K562 (cell line): ENCODE measurements around the gene CECR2. TPM values are rescaled to one million over a fixed set of nuclear protein-coding genes. Genes with fewer than 3 reads are reported as not detected.
A peak's percentile ranks its signal among the peaks of the same experiment; 100 is the strongest.

Experiments used
- ATAC-seq: fragments of 200-7000 bp; cut with Tn5 transposase; 3 replicates; pipeline ENCODE4 v1.9.1; 2020; ENCODE audit warnings: moderate library complexity
- BruUV-seq: library from RNA; stranded (reverse); fragments of 400-500 nt; replicated peaks from 2 replicates; lab custom pipeline; 2021; lab: Mats Ljungman, UMichigan
- CTCF ChIA-PET: fragments of 300-600 bp; formaldehyde crosslinking; extraction: SDS; loops from one replicate; lab custom pipeline; 2021; ENCODE audit warnings: low intra/inter-chr PET ratio; lab: Yijun Ruan, JAX
- POLR2A ChIA-PET: fragments of 300-600, 350-650 bp; sonication (Branson Sonifier 250); formaldehyde crosslinking; extraction: SDS; loops from one replicate; lab custom pipeline; 2021; ENCODE audit warnings: antibody characterized with exemption, inconsistent platforms; lab: Yijun Ruan, JAX
- DNase-seq, 4 experiments: peaks; one replicate each; pipeline versions ENCODE4 v3.0.0 to v3.0.0-alpha.2; 2011 to 2018; ENCODE audit warnings: low spot score in 3 of 4, mixed read lengths in 3 of 4; ENCODE audit errors: extremely low read depth in 1 of 4
- FAIRE-seq: peaks from 2 replicates; lab custom pipeline; 2011; peaks lifted over from hg19 to GRCh38; lab: Jason Lieb, UNC
- H2AFZ ChIP-seq: 2 replicates; pipeline ENCODE4 v1.6.0; 2011; ENCODE audit warnings: low read depth, low read length, control low read depth, inconsistent platforms
- H3K27ac ChIP-seq: fragments of 200-600 bp; 3 replicates; pipeline ENCODE4 v1.8.0; 2011; ENCODE audit warnings: low read depth, mild to moderate bottlenecking, control low read depth, inconsistent platforms, low read length, moderate library complexity, mixed read lengths; ENCODE audit errors: extremely low read depth
- H3K27me3 ChIP-seq, 2 experiments: fragments of 300-600 bp in 1 of 2; 2 replicates in 1 of 2; 3 replicates in 1 of 2; pipeline versions ENCODE4 v1.6.0 to v1.8.0; 2011; ENCODE audit warnings: inconsistent platforms in 2 of 2, low read length in 2 of 2, mild to moderate bottlenecking in 1 of 2, mixed read lengths in 1 of 2, moderate library complexity in 1 of 2; ENCODE audit not compliant: control insufficient read depth in 2 of 2, insufficient read depth in 2 of 2
- H3K36me3 ChIP-seq: fragments of 300-600 bp; 3 replicates; pipeline ENCODE4 v1.8.0; 2011; ENCODE audit warnings: mild to moderate bottlenecking, low read length, inconsistent platforms; ENCODE audit not compliant: control insufficient read depth, insufficient read depth
- H3K4me1 ChIP-seq, 2 experiments: fragments of 200-600 bp in 1 of 2; replicated peaks in 1 of 2; 2 replicates in 1 of 2; 3 replicates in 1 of 2; pipeline versions ENCODE4 v1.5.1 to v1.8.0; 2011; ENCODE audit warnings: inconsistent platforms in 2 of 2, low read length in 2 of 2, mild to moderate bottlenecking in 1 of 2, mixed read lengths in 1 of 2, moderate library complexity in 1 of 2; ENCODE audit not compliant: control insufficient read depth in 2 of 2, insufficient read depth in 2 of 2
- H3K4me2 ChIP-seq: 2 replicates; pipeline ENCODE4 v1.6.1; 2011; ENCODE audit warnings: low read length, control low read depth, inconsistent platforms, mixed read lengths; ENCODE audit not compliant: insufficient read depth
- H3K4me3 ChIP-seq: fragments of 200-600 bp; sonication (generic), shearing (Covaris generic); 2 replicates; pipeline ENCODE4 v1.5.1; 2016; ENCODE audit warnings: control low read depth, inconsistent platforms
- H3K79me2 ChIP-seq: fragments of 200-600 bp; 3 replicates; pipeline ENCODE4 v1.8.0; 2011; ENCODE audit warnings: low read length, inconsistent platforms; ENCODE audit not compliant: control insufficient read depth, insufficient read depth
- H3K9ac ChIP-seq, 2 experiments: 2 replicates each; pipeline versions ENCODE4 v1.6.0 to v1.6.1; 2011; ENCODE audit warnings: low read depth in 2 of 2, low read length in 2 of 2, control low read depth in 1 of 2, inconsistent platforms in 1 of 2, mild to moderate bottlenecking in 1 of 2, mixed read lengths in 1 of 2; ENCODE audit not compliant: insufficient read depth in 1 of 2
- H3K9me1 ChIP-seq: one replicate; pipeline ENCODE4 v1.6.0; 2011; ENCODE audit warnings: inconsistent platforms, mild to moderate bottlenecking, low read length, moderate library complexity; ENCODE audit not compliant: control insufficient read depth, insufficient read depth
- H3K9me3 ChIP-seq: replicated peaks from 2 replicates; pipeline ENCODE4 v1.5.1; 2011; ENCODE audit warnings: low read depth, low read length, inconsistent platforms; ENCODE audit not compliant: control insufficient read depth, insufficient read depth
- H4K20me1 ChIP-seq: replicated peaks from 2 replicates; pipeline ENCODE4 v1.6.1; 2011; ENCODE audit warnings: low read length, inconsistent platforms, mixed read lengths; ENCODE audit not compliant: control insufficient read depth, insufficient read depth
- CHD2 ChIP-seq: IDR thresholded peaks from 2 replicates; pipeline ENCODE4 v1.6.1; 2011; ENCODE audit warnings: low read depth, low read length
- GTF2F1 ChIP-seq: IDR thresholded peaks from 2 replicates; pipeline ENCODE4 v1.6.1; 2011; ENCODE audit warnings: low read depth, low read length, improper control_type of control experiment
- HEY1 ChIP-seq: fragments of 250-450 bp; sonication (Bioruptor Pico); IDR thresholded peaks from 2 replicates; pipeline ENCODE4 v1.5.0; 2020; ENCODE audit warnings: mild to moderate bottlenecking, moderate library complexity, borderline replicate concordance
- NFRKB ChIP-seq: fragments of 450-650 bp; IDR thresholded peaks from 2 replicates; pipeline ENCODE4 v1.6.1; 2016; ENCODE audit warnings: low read depth
- NR2C2 ChIP-seq, 2 experiments: fragments of 200-800 bp in 1 of 2; sonication (Bioruptor generic) in 1 of 2; sonication (generic) in 1 of 2; formaldehyde crosslinking in 1 of 2; IDR thresholded peaks; 2 replicates each; pipeline versions ENCODE4 v1.6.1 to v1.8.0; 2016 to 2022; ENCODE audit warnings: mild to moderate bottlenecking in 1 of 2, missing compliant biosample characterization in 1 of 2, missing genetic modification characterization in 1 of 2, missing genetic modification reagents in 1 of 2
- PTBP1 ChIP-seq: fragments of 200-400 bp; formaldehyde crosslinking; IDR thresholded peaks from 2 replicates; pipeline ENCODE4 v1.6.1; 2017; ENCODE audit warnings: low read depth, low read length
- SIRT6 ChIP-seq: IDR thresholded peaks from one replicate; pipeline ENCODE4 v1.6.1; 2012; ENCODE audit warnings: low read depth, mild to moderate bottlenecking, control low read depth, inconsistent platforms, low read length, moderate library complexity
- SMARCB1 ChIP-seq: IDR thresholded peaks from 2 replicates; pipeline ENCODE4 v1.6.1; 2011; ENCODE audit warnings: improper control_type of control experiment, low read depth; ENCODE audit not compliant: insufficient read length
- TBL1XR1 ChIP-seq, 2 experiments: IDR thresholded peaks; 2 replicates each; pipeline ENCODE4 v1.6.1; 2012; ENCODE audit warnings: improper control_type of control experiment in 2 of 2, low read length in 2 of 2, mild to moderate bottlenecking in 1 of 2
- TCF7L2 ChIP-seq: fragments of 150-350 bp; IDR thresholded peaks from 2 replicates; pipeline ENCODE4 v1.6.1; 2016; ENCODE audit warnings: low read depth, mild to moderate bottlenecking, low read length, moderate library complexity
- ZNF140 ChIP-seq: fragments of 250-450 bp; sonication (Bioruptor Pico); IDR thresholded peaks from 2 replicates; pipeline ENCODE4 v1.8.0; 2021; ENCODE audit warnings: moderate library complexity, mild to moderate bottlenecking, inconsistent platforms
- ZNF384 ChIP-seq: IDR thresholded peaks from 2 replicates; pipeline ENCODE4 v1.6.1; 2012; ENCODE audit warnings: low read depth, low read length, improper control_type of control experiment
- ZNF717 ChIP-seq: fragments of 250-450 bp; sonication (Bioruptor Pico); IDR thresholded peaks from 2 replicates; pipeline ENCODE4 v1.5.0; 2021
- WGBS: fragments of 100-300 bp; shearing (Covaris generic); methylation state at CpG from one replicate; pipeline ENCODE4 v1.1.6; 2016; ENCODE audit warnings: low coverage, mixed read lengths; ENCODE audit not compliant: insufficient coverage; ENCODE audit errors: missing lambda C conversion rate; 5-methylcytosine and 5-hydroxymethylcytosine counted together
- in situ Hi-C: fragments of 300-500 bp; cut with MboI; formaldehyde crosslinking; loops from 4 replicates; pipeline ENCODE4 v1.15.0; 2018; ENCODE audit warnings: inconsistent platforms, mixed read lengths
- intact Hi-C: fragments of 100-400 bp; cut with micrococcal nuclease; formaldehyde crosslinking; loops from 2 replicates; pipeline ENCODE4 v1.14.2; 2022
- polyA plus RNA-seq, 8 experiments: library from polyadenylated mRNA; depleted of rRNA in 4 of 8; stranded (reverse) in 5 of 8; unstranded in 3 of 8; fragments of >200 nt; fragmentation: Nextera tagmentation in 2 of 8; fragmentation: Illumina TruSeq in 1 of 8; extraction: Ambion mirVana in 2 of 8; extraction: Trizol in 1 of 8; gene quantifications; 2 replicates each; pipeline versions ENCODE4 v1.2.1 to v1.2.3, GENCODE V29; 2011 to 2014; ENCODE audit warnings: inconsistent platforms in 1 of 8, missing spikeins in 1 of 8
- total RNA-seq, 7 experiments: library from RNA; depleted of rRNA in 6 of 7; stranded (reverse); fragments of >200 nt in 6 of 7; fragmentation: Illumina TruSeq in 2 of 7; extraction: Trizol in 2 of 7; gene quantifications; 2 replicates each; pipeline versions ENCODE4 v1.2.1 to v1.2.3, GENCODE V29; 2011 to 2021; ENCODE audit warnings: low replicate concordance in 1 of 7
- TF ChIP-seq, protein P1 (sequence below): fragments of 450-650 bp; IDR thresholded peaks from one replicate; pipeline ENCODE4 v1.6.1; 2018; ENCODE audit warnings: mild to moderate bottlenecking, moderate library complexity; ENCODE audit not compliant: partially characterized antibody
- TF ChIP-seq, protein P2 (sequence below): fragments of 250-450 bp; sonication (Bioruptor Pico); IDR thresholded peaks from 2 replicates; pipeline ENCODE4 v1.6.1; 2021; ENCODE audit warnings: mild to moderate bottlenecking
- TF ChIP-seq, protein P3 (sequence below): fragments of 250-450 bp; sonication (Bioruptor Pico); IDR thresholded peaks from 2 replicates; pipeline ENCODE4 v1.9.0; 2021; ENCODE audit warnings: mild to moderate bottlenecking, inconsistent platforms
- TF ChIP-seq, protein P4 (sequence below), 2 experiments: fragments of 450-650 bp; conservative IDR thresholded peaks; 2 replicates each; pipeline ENCODE4 v1.6.1; 2017; ENCODE audit warnings: mild to moderate bottlenecking in 2 of 2, moderate library complexity in 2 of 2

The CECR2 gene
- total and polyA plus RNA-seq, 9 of the 15 experiments (the other 6 are each of a cell fraction or from before 2014, with no cell fraction given) = 0.01 to 1.00 (median 0.27) TPM

DNA sequence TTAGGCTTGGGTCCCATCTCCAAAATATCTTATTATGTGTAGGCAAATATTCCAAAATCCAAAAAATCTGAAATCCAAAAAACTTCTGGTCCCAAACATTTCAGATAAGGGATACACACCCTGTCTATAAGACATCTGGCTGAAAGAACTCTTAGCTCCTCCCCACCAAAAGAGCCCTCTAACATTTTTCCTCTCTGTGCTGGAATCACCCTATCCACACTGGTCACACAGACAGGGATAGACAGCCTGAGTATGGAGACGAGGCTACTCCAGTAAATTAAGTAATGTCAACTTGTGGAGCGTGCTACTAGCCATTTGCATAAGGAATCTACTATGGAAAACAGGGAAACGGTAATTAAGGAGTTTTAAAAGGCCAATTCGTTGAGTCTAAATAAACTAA is 234.4 kb downstream of the CECR2 start:
- ChIA-PET POLR2A (interaction anchor here (0.6 to 0.9 kb wide), 3 partner anchors 15 to 265 kb away, joined by 3 to 5 read pairs (median 4); no protein-coding TSS in a partner anchor), CTCF (no interaction called here)
- no peaks in the 10 kb centered on the region; a peak in 1 of 5 replicates for H3K4me1 ChIP-seq
- no peaks in the 10 kb centered on the region for H4K20me1 ChIP-seq
- BruUV-seq = no TSS peak
- no peaks in the 10 kb centered on the region for H3K9me1 ChIP-seq
- WGBS = 94% methylated on average over 4 of the region's 4 CpGs
- H3K27me3 ChIP-seq = no peaks in the 10 kb centered on the region
- peaks cover 74% of the 10 kb centered on the region for H3K36me3 ChIP-seq
- H3K9me3 ChIP-seq = no peaks in the 10 kb centered on the region
- no peak overlapping the region for H3K4me3 ChIP-seq
- no peak overlapping the region for H3K27ac ChIP-seq
- no peak overlapping the region for H3K9ac ChIP-seq
- H2AFZ ChIP-seq = no peak overlapping the region
- H3K79me2 ChIP-seq = peaks cover 19% of the 10 kb centered on the region; the same call in 2 of the 3 replicates
- FAIRE-seq (no peak), DNase-seq (no peak), ATAC-seq (0 out of 3 replicates have a peak, but pooled peaks have one; percentile 22)
- in situ Hi-C loops (no loop called here), intact Hi-C loops (no loop called here)
- H3K4me2 ChIP-seq = no peak overlapping the region
- TF ChIP-seq SIRT6 (no peak), NFRKB (no peak), TCF7L2 (no peak), ZNF140 (CRISPR knock-in tag) (no peak), ZNF717 (CRISPR knock-in tag) (no peak), GTF2F1 (no peak), ZNF384 (no peak), HEY1 (CRISPR knock-in tag) (no peak), CHD2 (no peak), SMARCB1 (no peak), NR2C2 (CRISPR knock-in tag; IDR thresholded peaks at IDR 0.05) (no peak), NR2C2 (tag; IDR thresholded peaks at IDR 0.05) (no peak), TBL1XR1 (IDR thresholded peaks at IDR 0.05; ENCODE audit: low read length in 2 of 2) (no peak), PTBP1 (no peak)
- TF ChIP-seq, protein P1, sequence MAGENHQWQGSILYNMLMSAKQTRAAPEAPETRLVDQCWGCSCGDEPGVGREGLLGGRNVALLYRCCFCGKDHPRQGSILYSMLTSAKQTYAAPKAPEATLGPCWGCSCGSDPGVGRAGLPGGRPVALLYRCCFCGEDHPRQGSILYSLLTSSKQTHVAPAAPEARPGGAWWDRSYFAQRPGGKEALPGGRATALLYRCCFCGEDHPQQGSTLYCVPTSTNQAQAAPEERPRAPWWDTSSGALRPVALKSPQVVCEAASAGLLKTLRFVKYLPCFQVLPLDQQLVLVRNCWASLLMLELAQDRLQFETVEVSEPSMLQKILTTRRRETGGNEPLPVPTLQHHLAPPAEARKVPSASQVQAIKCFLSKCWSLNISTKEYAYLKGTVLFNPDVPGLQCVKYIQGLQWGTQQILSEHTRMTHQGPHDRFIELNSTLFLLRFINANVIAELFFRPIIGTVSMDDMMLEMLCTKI = no peak
- TF ChIP-seq, protein P2, sequence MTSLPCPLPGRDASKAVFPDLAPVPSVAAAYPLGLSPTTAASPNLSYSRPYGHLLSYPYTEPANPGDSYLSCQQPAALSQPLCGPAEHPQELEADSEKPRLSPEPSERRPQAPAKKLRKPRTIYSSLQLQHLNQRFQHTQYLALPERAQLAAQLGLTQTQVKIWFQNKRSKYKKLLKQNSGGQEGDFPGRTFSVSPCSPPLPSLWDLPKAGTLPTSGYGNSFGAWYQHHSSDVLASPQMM = no peak
- TF ChIP-seq, protein P3, sequence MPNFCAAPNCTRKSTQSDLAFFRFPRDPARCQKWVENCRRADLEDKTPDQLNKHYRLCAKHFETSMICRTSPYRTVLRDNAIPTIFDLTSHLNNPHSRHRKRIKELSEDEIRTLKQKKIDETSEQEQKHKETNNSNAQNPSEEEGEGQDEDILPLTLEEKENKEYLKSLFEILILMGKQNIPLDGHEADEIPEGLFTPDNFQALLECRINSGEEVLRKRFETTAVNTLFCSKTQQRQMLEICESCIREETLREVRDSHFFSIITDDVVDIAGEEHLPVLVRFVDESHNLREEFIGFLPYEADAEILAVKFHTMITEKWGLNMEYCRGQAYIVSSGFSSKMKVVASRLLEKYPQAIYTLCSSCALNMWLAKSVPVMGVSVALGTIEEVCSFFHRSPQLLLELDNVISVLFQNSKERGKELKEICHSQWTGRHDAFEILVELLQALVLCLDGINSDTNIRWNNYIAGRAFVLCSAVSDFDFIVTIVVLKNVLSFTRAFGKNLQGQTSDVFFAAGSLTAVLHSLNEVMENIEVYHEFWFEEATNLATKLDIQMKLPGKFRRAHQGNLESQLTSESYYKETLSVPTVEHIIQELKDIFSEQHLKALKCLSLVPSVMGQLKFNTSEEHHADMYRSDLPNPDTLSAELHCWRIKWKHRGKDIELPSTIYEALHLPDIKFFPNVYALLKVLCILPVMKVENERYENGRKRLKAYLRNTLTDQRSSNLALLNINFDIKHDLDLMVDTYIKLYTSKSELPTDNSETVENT (CRISPR knock-in tag) = no peak
- TF ChIP-seq, protein P4, sequence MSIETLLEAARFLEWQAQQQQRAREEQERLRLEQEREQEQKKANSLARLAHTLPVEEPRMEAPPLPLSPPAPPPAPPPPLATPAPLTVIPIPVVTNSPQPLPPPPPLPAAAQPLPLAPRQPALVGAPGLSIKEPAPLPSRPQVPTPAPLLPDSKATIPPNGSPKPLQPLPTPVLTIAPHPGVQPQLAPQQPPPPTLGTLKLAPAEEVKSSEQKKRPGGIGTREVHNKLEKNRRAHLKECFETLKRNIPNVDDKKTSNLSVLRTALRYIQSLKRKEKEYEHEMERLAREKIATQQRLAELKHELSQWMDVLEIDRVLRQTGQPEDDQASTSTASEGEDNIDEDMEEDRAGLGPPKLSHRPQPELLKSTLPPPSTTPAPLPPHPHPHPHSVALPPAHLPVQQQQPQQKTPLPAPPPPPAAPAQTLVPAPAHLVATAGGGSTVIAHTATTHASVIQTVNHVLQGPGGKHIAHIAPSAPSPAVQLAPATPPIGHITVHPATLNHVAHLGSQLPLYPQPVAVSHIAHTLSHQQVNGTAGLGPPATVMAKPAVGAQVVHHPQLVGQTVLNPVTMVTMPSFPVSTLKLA (conservative IDR thresholded peaks at IDR 0.05) = no peak
